ENCODE data around the gene GRB2. TPM values are rescaled to one million over a fixed set of nuclear protein-coding genes. Genes with fewer than 3 reads are reported as not detected.

Gene GRB2
- total and polyA plus RNA-seq, 2 of the 8 experiments (the other 6 are each of a cell fraction or from before 2014, with no cell fraction given), result 44.2 to 101 TPM

DNA sequence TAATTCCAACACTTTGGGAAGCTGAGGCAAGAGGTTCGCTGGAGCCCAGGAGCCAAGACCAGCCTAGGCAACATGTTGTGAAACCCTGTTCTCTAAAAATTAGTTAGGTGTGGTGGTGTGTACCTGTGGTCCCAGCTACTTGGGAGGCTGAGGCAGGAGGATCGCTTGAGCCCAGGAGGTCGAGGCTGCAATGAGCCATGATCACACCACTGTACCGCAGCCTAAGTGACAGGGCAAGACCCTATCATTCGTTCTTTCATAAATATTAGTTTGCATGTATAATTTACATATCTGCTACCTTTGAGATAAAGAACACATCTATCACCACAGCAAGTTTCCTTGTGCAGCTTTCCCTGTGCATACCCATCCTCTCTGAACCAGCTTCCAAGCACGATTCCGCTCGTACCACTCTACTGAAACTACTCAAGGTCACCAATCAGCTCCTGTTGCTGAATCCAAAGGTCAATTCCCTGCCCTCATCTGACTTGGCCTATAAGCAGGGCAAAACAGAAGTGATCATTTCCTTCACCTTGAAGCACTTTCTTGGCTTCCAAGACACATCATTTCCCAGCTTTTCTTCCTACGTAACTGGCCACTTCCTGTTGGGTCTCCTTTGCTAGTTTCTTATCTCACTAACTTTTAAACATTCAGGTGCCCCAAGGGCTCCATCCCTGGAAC is 49.1 kb downstream of the GRB2 start:
- H2AFZ ChIP-seq (ENCODE audit: low read length), result no peak overlapping the region
- no peak overlapping the region for H2BK15ac ChIP-seq (ENCODE audit: low read length)
- POLR2A ChIA-PET (ENCODE audit: partially characterized antibody), result interaction anchor here (1.7 kb wide), 1 partner anchor 11 kb away, joined by 4 read pairs; no protein-coding TSS in a partner anchor
- no peak overlapping the region for H4K8ac ChIP-seq (ENCODE audit: extremely low read depth, insufficient read depth, low read length)
- no peak overlapping the region for H2BK120ac ChIP-seq (replicated peaks; ENCODE audit: low read depth, low read length)
- TF ChIP-seq TAF1 (IDR thresholded peaks at IDR 0.05; ENCODE audit: low read depth, low read length), result no peak
- no peak for TF ChIP-seq CBX5 (IDR thresholded peaks at IDR 0.05; ENCODE audit: low read depth, low read length)
- TF ChIP-seq CEBPB (IDR thresholded peaks at IDR 0.05; ENCODE audit: low read depth, low read length), result no peak
- TF ChIP-seq POLR2AphosphoS5 (IDR thresholded peaks at IDR 0.05; ENCODE audit: low read depth, low read length), result no peak
- TF ChIP-seq RNF2 (IDR thresholded peaks at IDR 0.05; ENCODE audit: borderline replicate concordance, low read depth, low read length, missing control alignments, poor library complexity, severe bottlenecking), result no peak
- no peak for TF ChIP-seq RFX5 (IDR thresholded peaks at IDR 0.05; ENCODE audit: borderline replicate concordance, low read depth, low read length)
- TF ChIP-seq SP4 (IDR thresholded peaks at IDR 0.05; ENCODE audit: low read length), result no peak
- TF ChIP-seq ASH2L (IDR thresholded peaks at IDR 0.05; ENCODE audit: low read length), result no peak
- no peak for TF ChIP-seq GABPA (IDR thresholded peaks at IDR 0.05; ENCODE audit: borderline replicate concordance, insufficient read depth, low read length)
- TF ChIP-seq POU5F1 (IDR thresholded peaks at IDR 0.05; ENCODE audit: low read depth, low read length), result no peak
- TF ChIP-seq EP300 (IDR thresholded peaks at IDR 0.05; ENCODE audit: borderline replicate concordance in 1 of 2, low read depth in 2 of 2, low read length in 2 of 2), result no peak
- H3K9ac ChIP-seq (replicated peaks in 1 of 4; ENCODE audit: extremely low read depth in 1 of 4, low read depth in 3 of 4, low read length in 3 of 4), result no peak overlapping the region
- DNase-seq (ENCODE audit: low read depth in 1 of 2, low spot score in 2 of 2) (no peak), FAIRE-seq (no peak)
- H4K20me1 ChIP-seq (replicated peaks in 1 of 2; ENCODE audit: control insufficient read depth in 1 of 2, insufficient read depth in 2 of 2, low read length in 2 of 2), result peaks cover 0 to 9% of the 10 kb centered on the region in 2 experiments
- no peak overlapping the region for H2AK5ac ChIP-seq (ENCODE audit: low read depth, low read length)
- H3K9me3 ChIP-seq (ENCODE audit: insufficient read depth in 2 of 2, low read depth in 1 of 2, low read length in 1 of 2), result no peaks in the 10 kb centered on the region; a peak in 1 of 4 replicates
- peaks cover 0 to 79% of the 10 kb centered on the region in 2 experiments; a peak in 3 of 4 replicates for H3K79me2 ChIP-seq (ENCODE audit: control insufficient read depth in 1 of 2, insufficient read depth in 2 of 2, low read length in 2 of 2)
- no peaks in the 10 kb centered on the region for H3K27me3 ChIP-seq (replicated peaks in 1 of 4; ENCODE audit: control insufficient read depth in 3 of 4, extremely low read depth in 1 of 4, insufficient read depth in 3 of 4, low read length in 3 of 4)
- H3K56ac ChIP-seq (replicated peaks; ENCODE audit: insufficient read length, low read depth, low read length), result no peak overlapping the region
- H3K14ac ChIP-seq (ENCODE audit: insufficient read length), result no peak overlapping the region
- 90% methylated on average over 8 of the region's 9 CpGs; no CpG with 5 or more reads in 1 of the 2 experiments for WGBS, 2 experiments (ENCODE audit: extremely low coverage in 1 of 2, insufficient coverage in 1 of 2, insufficient read length in 1 of 2, insufficient replicate concordance in 2 of 2, low coverage in 1 of 2, low lambda C conversion rate in 2 of 2, missing lambda C conversion rate in 1 of 2)
- no peak overlapping the region for H3K18ac ChIP-seq (ENCODE audit: extremely low read depth, low read length)
- no peaks in the 10 kb centered on the region for H3K36me3 ChIP-seq (ENCODE audit: control insufficient read depth in 2 of 4, insufficient read depth in 4 of 4, low read length in 3 of 4)
- H3K23ac ChIP-seq (ENCODE audit: insufficient read length), result no peak overlapping the region
- H3K4ac ChIP-seq (replicated peaks; ENCODE audit: insufficient read length, low read depth, low read length), result no peak overlapping the region
- H3K4me3 ChIP-seq (ENCODE audit: extremely low read depth in 1 of 4, insufficient read depth in 2 of 4, low read depth in 3 of 4, low read length in 4 of 4), result no peak overlapping the region
- H3K23me2 ChIP-seq (ENCODE audit: low read depth, low read length), result no peaks in the 10 kb centered on the region
- no peak overlapping the region for H3K4me2 ChIP-seq (ENCODE audit: insufficient read depth in 1 of 2, low read depth in 2 of 2, low read length in 2 of 2)
- H2BK5ac ChIP-seq (ENCODE audit: low read depth, low read length), result no peak overlapping the region
- CTCF ChIA-PET (ENCODE audit: partially characterized antibody), result interaction anchor here (0.6 to 2.1 kb wide), 3 partner anchors 30 to 55 kb away, joined by 3 to 11 read pairs (median 3); no protein-coding TSS in a partner anchor
- H3K4me1 ChIP-seq (replicated peaks in 1 of 4; ENCODE audit: control insufficient read depth in 3 of 4, insufficient read depth in 4 of 4, low read length in 3 of 4), result peaks cover 3 to 7% (median 5%) of the 10 kb centered on the region in 4 experiments; a peak in 3 of 7 replicates
- no peak overlapping the region for H3K27ac ChIP-seq (ENCODE audit: low read depth, low read length)
- peaks cover 5% of the 10 kb centered on the region; the same call in 1 of the 2 replicates for H3K79me1 ChIP-seq (ENCODE audit: low read depth, low read length)
- H2BK20ac ChIP-seq (ENCODE audit: low read length), result no peak overlapping the region
- no peak overlapping the region for H4K91ac ChIP-seq (replicated peaks; ENCODE audit: insufficient read length, low read length)
- no peak overlapping the region for H4K5ac ChIP-seq (ENCODE audit: insufficient read length, low read depth, low read length)
- H2BK12ac ChIP-seq (ENCODE audit: low read depth, low read length), result no peak overlapping the region

Data from H1 (cell line).